ENCODE results near the gene PPP4C.

PPP4C gene

GRCh38 chr16:30079480-30079879 is 3.7 kb downstream of the PPP4C start:
- Histone ChIP-seq H3K27ac (no peak overlapping the region), H3K27me3 (no peaks in the 10 kb centered on the region), H3K36me3 (peaks cover 42 to 69% (median 67%) of the 10 kb centered on the region in 3 donors), H3K9me3 (no peaks in the 10 kb centered on the region), H3K4me3 (no peak overlapping the region), H3K4me1 (peaks cover 0 to 31% (median 23%) of the 10 kb centered on the region in 4 donors)
- no peak for TF ChIP-seq CTCF (IDR thresholded peaks at IDR 0.05)
- intact Hi-C loops (cut with DNase I; ENCODE audit: low total_unique reads): no loop called here
- DNase-seq: no peak

GRCh38 chr16:30082545-30083090 is 6.8 kb downstream of the PPP4C start:
- no peak overlapping the region for H3K4me3 ChIP-seq
- H3K27me3 ChIP-seq: no peaks in the 10 kb centered on the region
- DNase-seq: no peak
- H3K4me1 ChIP-seq: peaks cover 0 to 13% (median 5%) of the 10 kb centered on the region in 4 donors
- no peak for TF ChIP-seq CTCF (IDR thresholded peaks at IDR 0.05)
- H3K36me3 ChIP-seq: peaks cover 48 to 85% (median 70%) of the 10 kb centered on the region in 3 donors
- H3K9me3 ChIP-seq: no peaks in the 10 kb centered on the region
- intact Hi-C loops (cut with DNase I; ENCODE audit: low total_unique reads): no loop called here
- no peak overlapping the region for H3K27ac ChIP-seq

GRCh38 chr16:30083216-30084055 is 7.6 kb downstream of the PPP4C start:
- Histone ChIP-seq H3K9me3 (no peaks in the 10 kb centered on the region), H3K36me3 (peaks cover 48 to 77% (median 63%) of the 10 kb centered on the region in 3 donors)
- no peak for DNase-seq

GRCh38 chr16:30084096-30084815 is 8.5 kb downstream of the PPP4C start:
- Histone ChIP-seq H3K36me3 (peaks cover 43 to 68% (median 56%) of the 10 kb centered on the region in 3 donors), H3K4me1 (no peaks in the 10 kb centered on the region), H3K9me3 (no peaks in the 10 kb centered on the region), H3K27me3 (no peaks in the 10 kb centered on the region), H3K27ac (no peak overlapping the region), H3K4me3 (no peak overlapping the region)
- DNase-seq: no peak
- no peak for TF ChIP-seq CTCF (IDR thresholded peaks at IDR 0.05)
- intact Hi-C loops (cut with DNase I; ENCODE audit: low total_unique reads): no loop called here

More at GRCh38 chr16:30083216-30084055, 7.6 kb downstream of the PPP4C start:
- Histone ChIP-seq H3K27ac (no peak overlapping the region), H3K4me1 (peaks cover 0 to 4% (median under 1%) of the 10 kb centered on the region in 4 donors), H3K4me3 (no peak overlapping the region), H3K27me3 (no peaks in the 10 kb centered on the region)
- intact Hi-C loops (cut with DNase I; ENCODE audit: low total_unique reads): no loop called here
- TF ChIP-seq CTCF (IDR thresholded peaks at IDR 0.05): no peak

GRCh38 chr16:30084816-30085159 is 9.0 kb downstream of the PPP4C start:
- Histone ChIP-seq H3K36me3 (peaks cover 43 to 63% (median 51%) of the 10 kb centered on the region in 3 donors), H3K27ac (peak overlapping the region in 1 of 2 donors; percentile 18), H3K27me3 (no peaks in the 10 kb centered on the region), H3K4me1 (no peaks in the 10 kb centered on the region), H3K4me3 (no peak overlapping the region), H3K9me3 (no peaks in the 10 kb centered on the region)
- DNase-seq: peak in 1 of 2 donors; percentile 65
- intact Hi-C loops (cut with DNase I; ENCODE audit: low total_unique reads): no loop called here
- no peak for TF ChIP-seq CTCF (IDR thresholded peaks at IDR 0.05)
